Osteocyte (in vitro differentiated cells): ENCODE results near the gene RNF20. TPM values are rescaled to one million over a fixed set of nuclear protein-coding genes. Genes with fewer than 3 reads are reported as not detected.

Experiments
- total RNA-seq: library from RNA; stranded (reverse); gene quantifications from 2 replicates; pipeline ENCODE4 v1.2.1, GENCODE V29; 2021

Gene RNF20
- total RNA-seq, 1 donor from 2014 or later: 54.7 TPM

Other genes with a start within 250 kb of the RNF20 start
- gene BAAT, start 148.8 kb upstream of the RNF20 start, total RNA-seq: 0.13 TPM in 1 of 2 replicates, not detected in the other
- 6.6 and 7.4 TPM in 2 replicates for gene MRPL50, start 135.2 kb upstream of the RNF20 start, total RNA-seq
- gene ZNF189, start 135.0 kb upstream of the RNF20 start, total RNA-seq: 17.3 and 19.0 TPM in 2 replicates
- not detected in 2 replicates for gene ALDOB, start 98.1 kb upstream of the RNF20 start, total RNA-seq
- not detected in 2 replicates for gene PPP3R2, start 61.1 kb downstream of the RNF20 start, total RNA-seq
- 0.30 and 0.52 TPM in 2 replicates for gene GRIN3A, start 204.8 kb downstream of the RNF20 start, total RNA-seq